HepG2 (cell line): ENCODE data around the gene RSAD2. TPM values are rescaled to one million over a fixed set of nuclear protein-coding genes. Genes with fewer than 3 reads are reported as not detected.

Experiments
- ATAC-seq: fragments of 200-7000 bp; cut with Tn5 transposase; 3 replicates; pipeline ENCODE4 v1.9.1; 2020; ENCODE audit warnings: mild to moderate bottlenecking, moderate library complexity
- BruUV-seq: library from RNA; stranded (reverse); fragments of 400-500 nt; replicated peaks from 2 replicates; lab custom pipeline; 2021; lab: Mats Ljungman, UMichigan
- CTCF ChIA-PET: fragments of 300-600 bp; formaldehyde crosslinking; extraction: SDS; loops from one replicate; lab custom pipeline; 2021; ENCODE audit warnings: low total read pairs, inconsistent platforms, low intra/inter-chr PET ratio; lab: Yijun Ruan, JAX
- POLR2A ChIA-PET: fragments of 350-600 bp; sonication (Branson Sonifier 250); formaldehyde crosslinking; loops from one replicate; lab custom pipeline; 2020; ENCODE audit warnings: antibody characterized with exemption, inconsistent platforms; lab: Yijun Ruan, JAX
- DNase-seq: peaks from one replicate; pipeline ENCODE4 v3.0.0-alpha.2; 2015; ENCODE audit warnings: low spot score
- FAIRE-seq: peaks from 3 replicates; lab custom pipeline; 2011; peaks lifted over from hg19 to GRCh38; lab: Jason Lieb, UNC
- H2AFZ ChIP-seq: one replicate; pipeline ENCODE4 v1.6.1; 2011; ENCODE audit warnings: low read length, inconsistent platforms
- H3K27ac ChIP-seq: fragments of 300-600 bp; 3 replicates; pipeline ENCODE4 v1.8.0; 2011; ENCODE audit warnings: mixed run types, mild to moderate bottlenecking, mixed read lengths, low read length, inconsistent platforms; ENCODE audit not compliant: insufficient read depth; ENCODE audit errors: extremely low read length
- H3K27me3 ChIP-seq, 2 experiments: fragments of 200-600 bp in 1 of 2; 2 replicates in 1 of 2; 3 replicates in 1 of 2; pipeline versions ENCODE4 v1.6.0 to v1.8.0; 2011; ENCODE audit warnings: low read length in 2 of 2, mild to moderate bottlenecking in 2 of 2, moderate library complexity in 2 of 2, inconsistent platforms in 1 of 2; ENCODE audit not compliant: insufficient read depth in 2 of 2, control insufficient read depth in 1 of 2
- H3K36me3 ChIP-seq, 2 experiments: fragments of 200-600 bp in 1 of 2; replicated peaks in 1 of 2; 2 replicates in 1 of 2; 3 replicates in 1 of 2; pipeline versions ENCODE4 v1.5.1 to v1.8.0; 2011; ENCODE audit warnings: low read length in 2 of 2, inconsistent platforms in 1 of 2; ENCODE audit not compliant: insufficient read depth in 2 of 2, control insufficient read depth in 1 of 2
- H3K4me1 ChIP-seq: 2 replicates; pipeline ENCODE4 v1.5.1; 2012; ENCODE audit warnings: low read length, inconsistent platforms; ENCODE audit not compliant: insufficient read depth
- H3K4me2 ChIP-seq: 2 replicates; pipeline ENCODE4 v1.6.0; 2011; ENCODE audit warnings: low read depth, low read length, inconsistent platforms
- H3K4me3 ChIP-seq, 3 experiments: fragments of 200-600 bp in 1 of 3; sonication (generic), shearing (Covaris generic) in 1 of 3; replicated peaks in 1 of 3; 2 replicates each; pipeline ENCODE4 v1.5.1; 2011 to 2016; ENCODE audit warnings: low read length in 3 of 3, inconsistent platforms in 2 of 3, low read depth in 2 of 3, mild to moderate bottlenecking in 2 of 3, control low read depth in 1 of 3, mixed read lengths in 1 of 3; ENCODE audit not compliant: insufficient read depth in 1 of 3
- H3K79me2 ChIP-seq: one replicate; pipeline ENCODE4 v1.6.1; 2011; ENCODE audit warnings: low read length, inconsistent platforms; ENCODE audit not compliant: insufficient read depth
- H3K9ac ChIP-seq: 2 replicates; pipeline ENCODE4 v1.6.0; 2011; ENCODE audit warnings: mild to moderate bottlenecking, low read depth, low read length, inconsistent platforms; ENCODE audit not compliant: insufficient read depth
- H3K9me3 ChIP-seq: 2 replicates; pipeline ENCODE4 v1.5.1; 2012; ENCODE audit warnings: mild to moderate bottlenecking, low read length
- H4K20me1 ChIP-seq: 2 replicates; pipeline ENCODE4 v1.6.0; 2011; ENCODE audit warnings: inconsistent platforms, mild to moderate bottlenecking, low read length, moderate library complexity; ENCODE audit not compliant: insufficient read depth
- DR1 ChIP-seq: sonication (generic); formaldehyde crosslinking; IDR thresholded peaks from 2 replicates; pipeline ENCODE4 v1.8.0; 2021; ENCODE audit warnings: mild to moderate bottlenecking, missing genetic modification reagents, inconsistent platforms
- FOSL2 ChIP-seq: sonication (generic); formaldehyde crosslinking; IDR thresholded peaks from 2 replicates; pipeline ENCODE4 v1.4.0; 2020; ENCODE audit warnings: missing genetic modification reagents
- FOXA1 ChIP-seq, 2 experiments: fragments of 450-650 bp in 1 of 2; sonication (generic) in 1 of 2; formaldehyde crosslinking in 1 of 2; IDR thresholded peaks; 2 replicates each; pipeline versions ENCODE4 v1.4.0 to v1.6.1; 2016 to 2020; ENCODE audit warnings: missing genetic modification reagents in 1 of 2
- FOXA3 ChIP-seq: IDR thresholded peaks from 2 replicates; pipeline ENCODE4 v1.6.1; 2016; ENCODE audit warnings: missing genetic modification reagents, missing compliant biosample characterization
- FOXO1 ChIP-seq: sonication (generic); formaldehyde crosslinking; IDR thresholded peaks from 2 replicates; pipeline ENCODE4 v1.4.0; 2020; ENCODE audit warnings: missing genetic modification reagents
- HMGXB3 ChIP-seq: sonication (generic); formaldehyde crosslinking; IDR thresholded peaks from 2 replicates; pipeline ENCODE4 v1.4.0; 2020; ENCODE audit warnings: missing genetic modification reagents, borderline replicate concordance
- SNAI1 ChIP-seq: sonication (generic); formaldehyde crosslinking; IDR thresholded peaks from 2 replicates; pipeline ENCODE4 v1.5.0; 2020; ENCODE audit warnings: mild to moderate bottlenecking, missing genetic modification reagents, borderline replicate concordance
- ZBTB34 ChIP-seq: sonication (generic); formaldehyde crosslinking; IDR thresholded peaks from 2 replicates; pipeline ENCODE4 v1.8.0; 2022; ENCODE audit warnings: mild to moderate bottlenecking, missing genetic modification reagents
- ZBTB42 ChIP-seq: sonication (generic); formaldehyde crosslinking; IDR thresholded peaks from 2 replicates; pipeline ENCODE4 v1.5.0; 2020; ENCODE audit warnings: mild to moderate bottlenecking, missing genetic modification reagents
- in situ Hi-C: cut with HindIII; loops from 2 replicates; pipeline ENCODE4 v1.10.0; 2017; ENCODE audit warnings: low pct_unique_long_range_greater_than_20kb; ENCODE audit not compliant: extremely low pct_ligation_motif_present
- intact Hi-C: fragments of 100-400 bp; cut with micrococcal nuclease; formaldehyde crosslinking; loops from one replicate; pipeline ENCODE4 v1.10.0; 2022; ENCODE audit not compliant: unreplicated experiment
- polyA plus RNA-seq, 8 experiments: library from polyadenylated mRNA; depleted of rRNA in 3 of 8; stranded (reverse) in 7 of 8; unstranded in 1 of 8; fragments of >200 nt; fragmentation: Illumina TruSeq in 4 of 8; extraction: Trizol in 4 of 8; gene quantifications; 2 replicates each; pipeline versions ENCODE4 v1.2.1 to v1.2.3, GENCODE V29; 2011 to 2016; ENCODE audit warnings: low read depth in 4 of 8, missing spikeins in 1 of 8, mixed read lengths in 1 of 8; ENCODE audit not compliant: insufficient read depth in 1 of 8
- total RNA-seq, 5 experiments: library from RNA; depleted of rRNA; stranded (reverse); fragments of >200 nt; fragmentation: Illumina TruSeq; extraction: Trizol; gene quantifications; 2 replicates each; pipeline ENCODE4 v1.2.3, GENCODE V29; 2016; ENCODE audit warnings: low read depth in 1 of 5
- TF ChIP-seq, protein P1 (sequence below): fragments of 450-650 bp; IDR thresholded peaks from 2 replicates; pipeline ENCODE4 v1.6.1; 2016

RSAD2 gene
- total and polyA plus RNA-seq, 2 of the 13 experiments (the other 11 are each of a cell fraction or from before 2014, with no cell fraction given): 0.11 TPM; not detected in 1

DNA sequence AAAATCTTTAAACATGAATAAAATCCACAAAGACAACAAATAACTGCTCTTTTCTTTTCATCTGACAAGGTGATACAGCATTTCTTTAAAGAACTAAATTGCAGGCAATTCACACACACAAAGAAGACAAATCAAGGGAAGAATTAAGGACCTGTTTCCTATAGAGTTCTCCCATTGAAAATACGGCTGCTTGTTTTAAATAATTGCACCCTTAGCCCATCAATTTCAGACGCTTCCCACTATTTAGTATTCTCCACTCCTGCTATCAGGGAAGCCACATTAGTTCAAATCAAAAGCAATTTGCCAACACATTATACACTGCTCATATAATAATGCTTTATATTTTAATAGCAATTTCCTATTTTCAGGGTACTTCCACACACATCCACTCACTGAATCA is 23.2 kb upstream of the RSAD2 start (continued):
- TF ChIP-seq ZBTB34: no peak
- no peak for TF ChIP-seq DR1 (CRISPR knock-in tag)
- TF ChIP-seq HMGXB3 (CRISPR knock-in tag): no peak
- no peak for TF ChIP-seq SNAI1 (CRISPR knock-in tag)

GRCh38 chr2:6855860-6856547 is 21.6 kb upstream of the RSAD2 start:
- Histone ChIP-seq H3K4me1 (no peaks in the 10 kb centered on the region), H3K27ac (no peak overlapping the region), H3K4me3 (no peak overlapping the region), H3K9me3 (peaks cover 29% of the 10 kb centered on the region), H3K27me3 (no peaks in the 10 kb centered on the region), H3K4me2 (no peak overlapping the region), H2AFZ (no peak overlapping the region), H3K9ac (no peak overlapping the region), H3K36me3 (no peaks in the 10 kb centered on the region), H4K20me1 (no peaks in the 10 kb centered on the region), H3K79me2 (no peaks in the 10 kb centered on the region)
- POLR2A ChIA-PET: no interaction called here
- in situ Hi-C loops (no loop called here), intact Hi-C loops (no loop called here)
- CTCF ChIA-PET: no interaction called here
- ATAC-seq: peak; percentile 56; the same call in 2 of the 3 replicates
- no peak for FAIRE-seq
- TF ChIP-seq FOXA1 (IDR thresholded peaks at IDR 0.05): no peak
- TF ChIP-seq FOXA1 (CRISPR knock-in tag; IDR thresholded peaks at IDR 0.05): peak; percentile 34; the same call in 1 of the 2 replicates
- 0 out of 2 replicates have a peak, but pooled peaks have one; percentile 19 for TF ChIP-seq FOXA3 (CRISPR knock-in tag)
- TF ChIP-seq FOXO1: no peak
- no peak for TF ChIP-seq ZBTB42
- TF ChIP-seq, protein P1, sequence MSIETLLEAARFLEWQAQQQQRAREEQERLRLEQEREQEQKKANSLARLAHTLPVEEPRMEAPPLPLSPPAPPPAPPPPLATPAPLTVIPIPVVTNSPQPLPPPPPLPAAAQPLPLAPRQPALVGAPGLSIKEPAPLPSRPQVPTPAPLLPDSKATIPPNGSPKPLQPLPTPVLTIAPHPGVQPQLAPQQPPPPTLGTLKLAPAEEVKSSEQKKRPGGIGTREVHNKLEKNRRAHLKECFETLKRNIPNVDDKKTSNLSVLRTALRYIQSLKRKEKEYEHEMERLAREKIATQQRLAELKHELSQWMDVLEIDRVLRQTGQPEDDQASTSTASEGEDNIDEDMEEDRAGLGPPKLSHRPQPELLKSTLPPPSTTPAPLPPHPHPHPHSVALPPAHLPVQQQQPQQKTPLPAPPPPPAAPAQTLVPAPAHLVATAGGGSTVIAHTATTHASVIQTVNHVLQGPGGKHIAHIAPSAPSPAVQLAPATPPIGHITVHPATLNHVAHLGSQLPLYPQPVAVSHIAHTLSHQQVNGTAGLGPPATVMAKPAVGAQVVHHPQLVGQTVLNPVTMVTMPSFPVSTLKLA: peak; percentile 44
- 0 out of 2 replicates have a peak, but pooled peaks have one; percentile 21 for TF ChIP-seq FOSL2 (CRISPR knock-in tag)
- TF ChIP-seq, all 625 proteins: peak for 4
- peak; percentile 42 for DNase-seq
- BruUV-seq: no TSS peak
